ENCODE measurements around the gene FOXN1. TPM values are rescaled to one million over a fixed set of nuclear protein-coding genes. Genes with fewer than 3 reads are reported as not detected.

The FOXN1 gene
- total and polyA plus RNA-seq, 2 experiments from 2014 or later: 0.06 TPM; not detected in 1

DNA sequence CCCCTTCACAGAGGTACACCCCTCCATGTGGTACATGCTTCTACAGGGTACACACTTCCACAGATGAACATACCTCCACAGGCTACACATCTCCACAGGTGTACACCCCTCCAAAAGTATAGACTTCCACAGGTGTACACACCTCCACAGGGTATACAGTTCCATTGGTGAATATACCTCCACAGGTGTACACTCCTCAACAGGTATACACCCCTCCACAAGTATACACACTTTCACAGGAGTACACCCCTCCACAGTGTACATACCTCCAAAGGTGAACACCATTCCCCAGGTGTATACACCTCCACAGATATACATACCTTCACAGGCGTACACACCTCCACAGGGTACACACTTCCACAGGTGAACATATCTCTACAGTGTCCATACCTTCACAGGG, 9.4 kb downstream of the FOXN1 start:
- no peak overlapping the region for H3K4me3 ChIP-seq
- H3K4me1 ChIP-seq (ENCODE audit: low read depth): no peaks in the 10 kb centered on the region
- TF ChIP-seq, protein P1, sequence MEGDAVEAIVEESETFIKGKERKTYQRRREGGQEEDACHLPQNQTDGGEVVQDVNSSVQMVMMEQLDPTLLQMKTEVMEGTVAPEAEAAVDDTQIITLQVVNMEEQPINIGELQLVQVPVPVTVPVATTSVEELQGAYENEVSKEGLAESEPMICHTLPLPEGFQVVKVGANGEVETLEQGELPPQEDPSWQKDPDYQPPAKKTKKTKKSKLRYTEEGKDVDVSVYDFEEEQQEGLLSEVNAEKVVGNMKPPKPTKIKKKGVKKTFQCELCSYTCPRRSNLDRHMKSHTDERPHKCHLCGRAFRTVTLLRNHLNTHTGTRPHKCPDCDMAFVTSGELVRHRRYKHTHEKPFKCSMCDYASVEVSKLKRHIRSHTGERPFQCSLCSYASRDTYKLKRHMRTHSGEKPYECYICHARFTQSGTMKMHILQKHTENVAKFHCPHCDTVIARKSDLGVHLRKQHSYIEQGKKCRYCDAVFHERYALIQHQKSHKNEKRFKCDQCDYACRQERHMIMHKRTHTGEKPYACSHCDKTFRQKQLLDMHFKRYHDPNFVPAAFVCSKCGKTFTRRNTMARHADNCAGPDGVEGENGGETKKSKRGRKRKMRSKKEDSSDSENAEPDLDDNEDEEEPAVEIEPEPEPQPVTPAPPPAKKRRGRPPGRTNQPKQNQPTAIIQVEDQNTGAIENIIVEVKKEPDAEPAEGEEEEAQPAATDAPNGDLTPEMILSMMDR (IDR thresholded peaks at IDR 0.05; ENCODE audit: low read depth, low read length): no peak
- H3K36me3 ChIP-seq: no peaks in the 10 kb centered on the region
- no peak for DNase-seq (ENCODE audit: low read depth in 1 of 2, low spot score in 1 of 2)
- H3K9me3 ChIP-seq (ENCODE audit: low read depth): no peaks in the 10 kb centered on the region
- no peak overlapping the region for H3K27ac ChIP-seq
- no peaks in the 10 kb centered on the region for H3K27me3 ChIP-seq

DNA sequence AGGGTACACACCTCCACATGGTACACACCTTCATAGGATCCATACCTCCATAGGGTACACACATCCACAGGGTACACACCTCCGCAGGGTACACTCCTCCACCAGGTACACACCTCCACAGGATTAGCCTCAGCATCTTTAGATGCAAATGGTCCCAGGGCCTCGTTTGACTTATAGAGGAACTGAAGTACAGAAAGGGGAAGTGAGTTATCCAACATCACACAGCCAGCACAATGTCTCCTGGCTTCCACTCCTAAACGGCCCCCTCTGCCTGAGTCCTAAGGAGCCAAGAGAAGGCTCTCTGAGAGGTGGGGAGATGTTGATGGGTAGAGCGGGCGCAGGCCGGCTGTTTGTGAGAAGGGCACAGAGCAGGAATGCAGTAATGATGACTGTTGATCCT, 12.0 kb downstream of the FOXN1 start:
- Histone ChIP-seq H3K4me1 (ENCODE audit: low read depth) (no peaks in the 10 kb centered on the region), H3K36me3 (no peaks in the 10 kb centered on the region), H3K27me3 (no peaks in the 10 kb centered on the region), H3K4me3 (no peak overlapping the region), H3K9me3 (ENCODE audit: low read depth) (no peaks in the 10 kb centered on the region), H3K27ac (no peak overlapping the region)
- TF ChIP-seq, protein P1 (IDR thresholded peaks at IDR 0.05; ENCODE audit: low read depth, low read length): no peak
- DNase-seq (ENCODE audit: low read depth in 1 of 2, low spot score in 1 of 2): no peak

DNA sequence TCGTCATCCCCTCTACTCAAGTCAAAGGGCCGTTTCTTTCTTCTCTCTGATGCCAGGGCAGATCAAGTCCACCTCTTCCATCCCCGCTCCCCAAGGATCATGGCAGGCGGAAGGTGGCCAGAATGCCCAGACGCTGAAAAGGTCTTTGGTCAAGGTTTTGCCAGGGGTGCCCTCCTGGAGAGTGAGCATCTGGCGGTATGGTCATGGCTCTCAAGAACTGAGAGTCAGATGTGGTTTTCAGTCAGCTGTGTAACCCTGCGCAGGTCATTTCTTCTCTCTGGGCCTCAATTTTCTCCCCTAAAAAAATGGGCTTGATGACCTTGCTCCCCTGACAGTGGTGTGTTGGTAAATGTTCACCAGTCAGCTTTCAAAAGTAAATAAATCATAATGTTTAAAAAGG, 12.4 kb downstream of the FOXN1 start:
- no peaks in the 10 kb centered on the region for H3K36me3 ChIP-seq
- TF ChIP-seq, protein P1 (IDR thresholded peaks at IDR 0.05; ENCODE audit: low read depth, low read length): no peak
- no peak for DNase-seq (ENCODE audit: low read depth in 1 of 2, low spot score in 1 of 2)
- H3K4me1 ChIP-seq (ENCODE audit: low read depth): no peaks in the 10 kb centered on the region
- no peaks in the 10 kb centered on the region for H3K27me3 ChIP-seq
- H3K27ac ChIP-seq: no peak overlapping the region
- H3K4me3 ChIP-seq: no peak overlapping the region
- H3K9me3 ChIP-seq (ENCODE audit: low read depth): no peaks in the 10 kb centered on the region

DNA sequence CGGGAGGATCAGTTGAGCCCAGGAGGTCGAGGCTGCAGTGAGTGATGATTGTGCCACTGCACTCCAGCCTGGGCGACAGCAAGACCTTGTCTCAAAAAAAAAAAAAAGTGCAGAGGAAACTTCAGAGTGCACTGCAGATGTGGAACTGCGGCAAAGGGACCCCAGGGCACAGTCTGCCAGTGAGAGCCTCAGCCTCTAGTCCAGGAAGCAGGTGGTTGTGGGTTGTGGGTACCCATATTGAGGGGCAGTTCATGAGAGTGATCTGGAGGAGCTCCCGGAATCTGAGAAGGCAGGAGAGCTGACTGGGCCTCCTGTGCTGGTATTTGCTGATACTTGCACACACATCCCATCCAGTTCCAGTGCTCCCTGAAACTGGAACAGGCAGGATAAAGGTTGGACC, 13.1 kb downstream of the FOXN1 start:
- Histone ChIP-seq H3K4me3 (no peak overlapping the region), H3K27me3 (no peaks in the 10 kb centered on the region), H3K36me3 (no peaks in the 10 kb centered on the region), H3K9me3 (ENCODE audit: low read depth) (no peaks in the 10 kb centered on the region), H3K4me1 (ENCODE audit: low read depth) (no peaks in the 10 kb centered on the region), H3K27ac (no peak overlapping the region)
- TF ChIP-seq, protein P1 (IDR thresholded peaks at IDR 0.05; ENCODE audit: low read depth, low read length): no peak
- no peak for DNase-seq (ENCODE audit: low read depth in 1 of 2, low spot score in 1 of 2)

DNA sequence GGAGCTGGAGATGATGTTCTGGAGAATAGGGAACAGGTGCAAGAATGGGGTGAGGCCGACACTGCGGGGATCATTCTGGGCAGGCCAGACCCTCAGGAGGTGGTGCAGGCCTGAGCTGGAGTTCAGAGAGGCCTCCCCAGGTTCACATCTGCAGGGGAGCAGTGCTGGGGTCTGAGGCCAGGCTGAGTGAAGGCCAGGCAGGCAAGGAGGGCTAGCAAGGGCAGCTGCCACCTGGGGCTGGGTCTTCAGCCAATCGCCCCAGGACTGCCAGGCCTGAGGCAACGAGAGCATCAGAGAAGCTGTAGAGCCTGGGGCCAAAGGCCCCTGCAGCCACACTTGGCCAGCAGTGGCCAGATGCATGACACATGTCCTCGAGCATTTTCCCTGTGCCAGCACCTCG, 14.5 kb downstream of the FOXN1 start:
- peaks cover 11% of the 10 kb centered on the region for H3K4me1 ChIP-seq (ENCODE audit: low read depth)
- H3K9me3 ChIP-seq (ENCODE audit: low read depth): no peaks in the 10 kb centered on the region
- no peak for DNase-seq (ENCODE audit: low read depth in 1 of 2, low spot score in 1 of 2)

More for the DNA sequence above, 14.5 kb downstream of the FOXN1 start:
- H3K27ac ChIP-seq: no peak overlapping the region
- TF ChIP-seq, protein P1 (IDR thresholded peaks at IDR 0.05; ENCODE audit: low read depth, low read length): no peak
- H3K36me3 ChIP-seq: no peaks in the 10 kb centered on the region
- H3K4me3 ChIP-seq: no peak overlapping the region
- H3K27me3 ChIP-seq: no peaks in the 10 kb centered on the region

Data from cardiac muscle cell (in vitro differentiated cells and primary cell).